GM18951 (cell line): ENCODE results near the gene ARHGDIA.

Experiments used
- POLR2A ChIP-seq: IDR thresholded peaks from 4 replicates; pipeline ENCODE4 v1.6.1; 2011; ENCODE audit warnings: mild to moderate bottlenecking; ENCODE audit not compliant: insufficient read length, insufficient read depth; ENCODE audit errors: extremely low read depth
- in situ Hi-C: fragments of 300-500 bp; cut with MboI; formaldehyde crosslinking; loops from one replicate; pipeline ENCODE4 v1.12.0; 2022; ENCODE audit warnings: low sequenced_read_pairs, mixed read lengths, inconsistent platforms; ENCODE audit not compliant: unreplicated experiment

Gene ARHGDIA

DNA sequence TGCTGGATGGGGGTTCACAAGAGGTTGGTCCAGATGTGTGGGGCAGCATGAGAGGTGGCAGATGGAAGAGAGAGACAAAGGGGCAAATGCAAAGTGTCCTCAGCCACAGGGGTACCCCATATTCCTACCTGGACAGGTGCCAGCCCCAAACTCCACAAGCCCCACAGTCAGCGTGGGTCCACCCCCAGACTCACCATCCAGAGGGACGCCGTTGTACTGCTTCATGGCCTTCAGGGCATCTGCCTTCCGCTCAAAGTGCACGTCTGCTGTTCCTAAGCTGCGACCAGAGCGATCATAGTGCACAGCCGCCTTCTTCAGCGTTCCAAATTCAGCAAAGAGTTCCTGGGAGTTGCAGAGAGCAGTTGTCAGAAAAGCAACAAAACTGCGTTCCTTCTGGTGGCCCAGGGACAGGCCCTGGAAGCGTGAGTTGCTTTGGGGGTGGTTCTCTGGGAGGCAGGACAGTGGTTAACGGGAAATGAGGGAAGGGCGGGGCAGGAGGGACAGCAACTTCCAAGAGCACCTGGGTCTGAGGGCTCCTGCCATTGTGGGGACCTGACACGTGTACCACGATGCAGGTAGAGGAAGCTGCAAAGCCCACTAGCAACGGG lies 18.0 kb upstream of the ARHGDIA start:
- TF ChIP-seq POLR2A = no peak
- in situ Hi-C loops = no loop called here

DNA sequence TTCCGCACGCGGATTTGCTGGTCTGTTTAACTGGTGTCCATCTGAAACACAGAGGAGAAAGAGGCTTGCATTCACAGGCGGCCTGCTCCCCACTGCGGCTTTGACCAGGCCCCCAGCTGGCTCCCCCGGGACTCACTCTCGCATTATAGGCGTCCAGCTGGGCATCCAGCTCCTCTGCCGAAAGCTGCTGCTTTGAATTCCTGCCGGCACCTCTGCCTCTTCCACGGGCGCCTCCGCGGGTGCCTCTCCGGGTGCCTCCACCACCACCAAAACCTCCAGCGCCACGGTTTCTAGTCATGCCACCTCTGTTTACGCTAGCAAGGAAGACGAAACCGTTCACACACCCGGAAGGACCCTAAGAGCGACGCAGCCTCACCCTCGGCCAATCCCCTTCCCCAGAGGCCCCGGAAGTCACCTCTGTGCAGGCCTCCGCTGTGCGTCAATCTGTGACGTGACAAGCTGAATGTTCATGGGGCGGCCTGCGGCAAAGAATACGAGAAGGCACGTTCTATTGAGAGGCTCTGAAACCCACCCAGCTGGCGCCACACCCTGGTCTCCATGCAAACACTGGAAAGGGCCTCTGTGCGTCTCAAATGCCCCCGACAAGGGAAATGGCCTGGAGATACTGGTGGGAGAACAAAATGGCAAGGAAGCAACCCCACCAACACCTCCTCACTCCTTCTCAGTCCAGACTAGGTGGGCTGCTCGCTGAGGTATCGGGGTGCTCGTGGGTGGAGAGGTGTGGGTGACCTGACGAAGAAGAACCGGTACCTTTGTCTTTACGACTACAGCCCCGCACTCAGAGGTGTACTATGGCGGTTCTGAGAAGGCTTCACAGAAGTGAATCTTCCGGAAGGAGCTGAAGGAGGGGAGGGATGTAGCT lies 17.2 kb upstream of the ARHGDIA start:
- in situ Hi-C loops = no loop called here
- TF ChIP-seq POLR2A = peak; percentile 15

DNA sequence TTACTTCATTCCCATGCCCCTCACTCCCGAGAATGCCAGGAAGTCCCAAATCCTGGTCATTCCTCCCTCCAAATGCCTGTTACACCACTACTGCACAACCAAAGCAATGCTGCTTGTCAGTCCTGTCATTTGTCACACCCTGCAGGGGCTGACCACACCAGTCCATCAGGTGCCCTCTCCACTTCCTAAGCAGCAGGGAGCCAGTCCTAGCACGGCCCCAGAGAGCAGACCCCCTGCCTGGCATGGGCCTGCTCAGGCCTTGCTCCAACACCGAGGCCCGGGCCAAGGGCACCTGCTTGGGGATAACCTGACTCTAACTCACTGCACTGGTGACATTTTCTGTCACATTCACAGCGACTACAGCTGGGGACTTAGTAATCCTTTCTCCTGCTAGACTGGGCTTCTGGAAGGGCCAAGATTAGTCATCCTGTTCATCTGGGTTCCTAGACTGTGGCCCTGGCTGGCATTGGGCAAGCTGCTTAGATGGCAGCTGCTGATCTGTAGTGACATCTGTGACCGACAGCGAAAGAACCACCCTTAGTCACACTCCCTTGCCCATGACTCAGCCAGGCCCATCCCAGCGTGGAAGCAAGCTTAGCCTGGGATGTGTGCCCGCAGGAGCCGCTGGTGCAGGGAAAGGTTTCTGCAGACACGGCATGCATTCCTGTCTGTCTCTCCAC lies 14.9 kb upstream of the ARHGDIA start:
- TF ChIP-seq POLR2A = no peak
- in situ Hi-C loops = no loop called here

DNA sequence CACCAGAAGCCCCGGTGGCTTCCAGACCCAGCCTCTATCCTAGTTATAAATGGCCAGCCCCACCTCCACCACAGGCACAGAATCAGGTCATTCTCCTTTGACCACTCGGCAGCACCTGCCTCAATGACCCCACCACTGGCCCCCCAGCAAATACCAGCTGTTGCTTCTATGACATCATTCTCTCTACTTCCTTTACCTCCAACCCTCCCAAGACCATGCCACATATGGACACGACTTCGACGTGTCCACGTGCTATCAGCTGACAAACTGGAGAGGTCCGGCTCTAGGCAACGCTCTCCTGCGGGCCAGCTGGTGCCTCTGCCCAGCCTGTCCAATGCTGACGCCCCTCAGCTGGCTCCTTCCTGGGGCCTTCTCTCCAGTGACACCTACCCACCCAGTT lies 14.3 kb upstream of the ARHGDIA start:
- in situ Hi-C loops = no loop called here
- peak; percentile 18 for TF ChIP-seq POLR2A

DNA sequence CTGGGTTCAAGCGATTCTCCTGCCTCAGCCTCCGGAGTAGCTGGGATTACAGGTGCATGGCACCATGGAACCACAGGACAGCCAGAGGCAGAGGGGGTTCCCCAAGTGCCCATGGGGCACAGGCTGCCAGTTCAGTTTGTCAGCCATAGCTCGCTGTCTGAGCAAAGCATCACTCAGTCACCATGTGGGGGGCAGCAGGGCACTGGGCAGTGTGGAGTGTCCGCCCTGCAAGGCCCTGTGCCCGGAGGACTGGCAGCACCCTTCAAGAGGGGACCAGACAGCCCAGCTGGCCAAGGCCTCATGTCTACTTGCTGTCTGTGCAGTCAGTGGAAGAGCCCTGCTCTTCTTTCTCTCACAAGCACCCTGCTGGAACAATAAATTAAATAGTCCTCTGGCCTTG lies 13.8 kb upstream of the ARHGDIA start:
- no peak for TF ChIP-seq POLR2A
- in situ Hi-C loops = no loop called here

DNA sequence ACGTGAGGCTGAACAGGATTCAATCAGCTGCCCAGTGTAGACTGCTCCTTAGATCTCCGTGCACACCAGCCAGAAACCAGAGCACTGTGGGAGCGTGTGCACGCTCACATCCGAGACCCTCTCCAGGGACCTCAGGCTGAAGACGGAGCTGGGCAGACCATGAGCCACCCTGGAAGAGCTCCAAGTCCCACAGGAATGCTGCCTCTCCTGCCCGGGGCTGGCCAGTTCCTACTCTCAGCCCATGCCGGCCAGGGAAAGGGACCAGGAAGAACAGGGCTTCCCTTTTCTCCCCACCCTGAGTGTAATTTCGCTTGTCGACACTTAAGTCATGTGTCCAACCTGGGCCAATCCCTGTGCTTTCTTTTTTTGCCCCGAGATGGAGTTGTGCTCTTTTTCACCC lies 13.4 kb upstream of the ARHGDIA start:
- TF ChIP-seq POLR2A = no peak

DNA sequence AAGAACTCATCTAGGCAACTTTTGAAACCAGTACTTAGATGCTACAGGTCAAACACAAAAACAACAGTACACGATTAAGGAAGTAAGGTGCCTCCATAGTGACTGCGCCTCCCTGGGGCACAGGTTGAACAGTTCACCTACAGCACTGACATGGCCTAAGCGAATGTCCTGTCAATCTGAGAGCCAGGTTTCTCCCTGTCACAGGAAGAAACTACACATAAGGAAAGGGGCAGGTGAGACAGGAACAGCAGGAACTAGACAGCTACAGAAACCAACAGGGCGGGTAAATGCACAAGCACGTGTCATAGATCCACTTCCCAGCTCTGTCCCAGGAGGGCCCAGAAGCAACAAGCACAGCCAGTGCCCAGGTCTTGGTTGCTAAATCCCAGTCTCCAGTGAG lies 8.0 kb upstream of the ARHGDIA start:
- TF ChIP-seq POLR2A = no peak
- in situ Hi-C loops = no loop called here

More for the DNA sequence above, 13.4 kb upstream of the ARHGDIA start:
- in situ Hi-C loops = no loop called here

DNA sequence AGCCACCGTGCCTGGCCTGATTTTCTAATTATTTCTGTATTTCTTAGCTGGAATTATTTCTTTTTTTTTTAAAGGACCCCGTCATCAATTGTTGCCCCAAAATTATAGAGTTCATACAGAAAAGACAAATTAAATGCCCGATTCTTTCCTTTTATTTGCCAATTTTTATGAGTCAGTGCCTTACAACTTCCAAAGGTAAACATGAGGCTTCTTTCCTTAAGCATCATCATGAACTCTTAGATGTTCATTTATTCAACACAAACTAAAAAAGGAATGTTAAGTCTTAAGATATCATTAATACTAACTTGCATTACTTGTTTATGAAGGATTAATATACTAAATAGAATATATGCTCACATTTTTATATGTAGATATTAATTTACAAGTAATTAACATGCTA lies 7.2 kb upstream of the ARHGDIA start:
- in situ Hi-C loops = no loop called here
- no peak for TF ChIP-seq POLR2A

DNA sequence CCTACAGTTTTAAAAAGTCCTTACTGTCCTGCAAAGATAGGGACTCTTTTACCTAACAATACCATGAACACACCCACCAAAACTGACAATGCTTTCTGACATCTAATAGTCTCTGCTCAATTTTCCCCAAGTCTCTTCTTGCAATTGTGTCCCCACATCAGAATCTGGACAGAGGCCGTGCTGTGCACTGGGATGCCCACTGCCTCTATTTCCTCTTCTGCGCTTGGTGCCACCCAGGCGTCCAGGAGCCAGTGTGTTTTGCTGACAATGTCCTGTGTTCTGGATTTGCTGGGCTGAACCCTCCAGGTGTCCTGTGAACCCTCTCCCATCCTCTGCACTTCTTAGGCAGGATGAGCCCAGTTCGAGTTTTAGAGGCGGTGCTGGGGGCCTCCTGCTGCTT lies 6.4 kb upstream of the ARHGDIA start:
- TF ChIP-seq POLR2A = no peak
- in situ Hi-C loops = no loop called here

DNA sequence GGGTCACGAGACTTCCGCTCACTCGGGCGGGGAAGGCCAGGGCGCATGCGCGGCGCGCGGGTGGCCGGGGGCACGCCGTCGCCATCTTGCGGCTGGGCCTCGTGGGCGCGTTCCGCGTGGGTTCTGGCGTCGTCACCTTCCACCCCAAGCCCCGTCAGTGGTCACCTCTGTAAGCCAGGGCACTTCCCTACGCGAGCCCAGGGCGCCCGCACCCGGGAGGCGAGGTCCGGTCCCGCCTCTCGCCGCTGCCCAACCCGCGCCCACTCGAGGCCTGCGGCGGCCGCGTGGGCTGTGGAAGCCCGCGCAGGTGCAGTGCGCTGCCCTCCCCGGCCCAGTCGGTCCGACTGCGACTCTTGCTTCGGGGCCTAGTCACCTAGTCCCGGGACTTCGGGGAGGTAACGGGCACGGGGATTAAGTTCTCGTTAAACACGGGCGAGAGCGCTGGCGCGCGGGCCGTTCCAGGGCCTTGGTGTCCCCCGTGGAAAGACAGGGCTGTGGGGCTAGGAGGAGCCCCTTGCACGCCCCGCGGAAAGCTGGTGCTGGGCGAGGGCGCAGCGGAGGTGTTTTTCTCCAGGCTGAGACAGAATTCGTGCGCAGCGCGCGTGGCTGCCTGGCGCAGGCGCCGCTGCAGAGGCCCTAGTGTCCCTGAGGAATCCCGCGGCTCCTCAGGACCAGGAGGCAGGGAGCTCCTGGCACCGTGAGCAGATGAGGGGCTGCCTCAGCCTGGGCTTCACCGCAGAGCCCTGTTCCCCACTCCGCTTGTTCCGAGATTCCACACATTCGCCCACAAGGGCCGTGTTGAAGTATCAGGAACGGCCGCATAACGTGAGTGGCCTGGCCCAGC lies 472 bp upstream of the ARHGDIA start:
- peak; percentile 88 for TF ChIP-seq POLR2A
- in situ Hi-C loops = no loop called here

DNA sequence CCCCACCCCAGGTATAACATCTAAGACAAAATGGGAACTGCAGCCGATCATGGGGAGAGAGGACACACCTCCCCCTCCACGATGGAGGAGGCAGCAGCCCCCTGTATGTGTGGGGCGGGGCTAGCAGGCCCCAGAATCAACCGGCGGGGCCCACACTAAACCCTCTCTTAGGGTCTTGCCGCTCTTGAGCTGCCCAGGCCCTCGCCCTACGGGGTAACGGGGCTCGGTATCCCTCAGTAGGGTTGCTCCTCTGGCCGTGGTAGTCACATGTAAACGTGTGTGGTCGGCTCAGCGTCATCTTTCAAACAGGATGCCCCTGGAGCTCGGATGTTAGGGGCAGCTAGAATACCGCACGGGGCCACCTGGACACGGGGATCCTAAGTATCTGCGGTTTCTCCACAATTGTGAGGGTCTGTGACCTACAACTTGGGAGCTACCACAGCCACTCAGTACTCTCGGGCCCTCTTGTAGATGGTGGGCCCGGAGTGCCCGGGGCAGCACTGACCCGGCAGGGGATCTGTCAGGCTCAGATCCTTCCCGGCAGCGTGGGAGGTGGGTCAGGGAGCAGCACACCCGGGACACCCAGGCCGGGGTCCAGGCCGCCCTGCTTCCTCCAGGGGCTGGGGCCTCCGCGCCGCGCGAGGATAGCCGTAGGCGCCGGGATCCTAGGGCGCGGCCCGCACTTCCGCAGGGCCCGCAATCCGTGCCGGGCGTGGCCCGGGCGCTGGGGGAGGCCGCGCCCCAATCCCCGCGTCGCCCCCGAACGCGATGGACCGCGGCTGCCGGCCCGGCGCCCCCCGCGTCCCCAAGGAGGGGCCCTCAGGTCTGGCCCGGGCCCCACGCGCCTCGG lies 781 bp downstream of the ARHGDIA start:
- TF ChIP-seq POLR2A = no peak
- in situ Hi-C loops = no loop called here

DNA sequence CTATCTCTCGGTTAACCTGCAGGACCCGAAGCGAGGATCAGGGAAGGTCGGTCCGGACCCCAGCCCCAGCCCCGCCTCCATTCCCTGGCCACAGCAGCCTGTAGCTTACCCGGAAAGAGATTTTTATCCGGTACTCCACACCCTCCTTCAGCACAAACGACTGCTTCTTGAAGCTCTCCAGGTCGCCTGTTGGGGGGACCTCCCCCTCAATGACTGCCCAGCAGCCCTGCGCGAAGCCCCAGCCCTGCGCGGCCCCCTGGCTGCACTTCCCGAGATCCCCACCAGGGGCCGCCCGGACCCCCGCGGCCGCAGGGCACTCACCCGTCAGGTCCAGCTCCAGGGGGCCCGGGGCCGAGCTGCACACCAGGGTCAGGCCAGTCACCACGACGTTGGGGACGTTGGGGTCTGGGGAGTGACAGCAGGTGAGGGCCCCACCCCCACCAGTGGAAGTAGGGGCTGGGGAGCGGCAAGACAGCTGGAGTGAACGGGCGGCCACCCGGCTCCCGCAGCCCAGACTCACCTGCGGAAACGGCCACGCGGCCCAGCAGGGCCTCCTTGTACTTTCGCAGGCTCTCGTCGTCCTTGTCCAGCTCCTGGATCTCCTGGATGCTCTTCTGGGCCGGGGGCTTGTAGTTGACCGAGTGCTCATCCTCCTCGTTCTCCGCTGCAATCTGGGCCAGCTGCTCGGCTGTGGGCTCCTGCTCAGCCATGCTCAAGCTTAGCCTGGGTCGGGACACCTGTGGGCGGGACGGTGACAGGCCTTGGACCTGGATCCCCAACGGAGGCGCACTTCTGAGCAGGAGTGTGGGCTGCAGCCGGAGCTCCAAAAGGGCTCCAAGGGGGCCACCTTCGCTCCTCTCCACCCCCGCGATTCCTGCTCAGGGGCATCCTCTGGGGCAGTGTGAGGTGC lies 1.7 kb downstream of the ARHGDIA start:
- in situ Hi-C loops = no loop called here
- TF ChIP-seq POLR2A = peak; percentile 3
